ENCODE results near the gene GPRC5D. TPM values are rescaled to one million over a fixed set of nuclear protein-coding genes. Genes with fewer than 3 reads are reported as not detected.

The GPRC5D gene
- total RNA-seq, 1 experiment from 2014 or later = not detected

- peaks cover 70% of the 10 kb centered on the region for H3F3A ChIP-seq (ENCODE audit: insufficient read depth, low read depth)
- no peak overlapping the region for H2AFZ ChIP-seq
- no peak overlapping the region for H3K4me2 ChIP-seq
- 0 out of 2 replicates have a peak, but pooled peaks cover 29% of the 10 kb centered on the region for H3K36me3 ChIP-seq (ENCODE audit: low read depth)
- no peak for DNase-seq
- H3K4me3 ChIP-seq = no peak overlapping the region
- peaks cover 27% of the 10 kb centered on the region for H3K79me2 ChIP-seq (ENCODE audit: low read depth)
- peaks cover 26% of the 10 kb centered on the region for H4K20me1 ChIP-seq (ENCODE audit: insufficient read depth)
- H3K9me2 ChIP-seq (ENCODE audit: insufficient read depth) = no peaks in the 10 kb centered on the region
- TF ChIP-seq CTCF (conservative IDR thresholded peaks at IDR 0.05) (no peak), EZH2 (IDR thresholded peaks at IDR 0.05; ENCODE audit: low read depth) (no peak)
- H3K9me3 ChIP-seq (ENCODE audit: insufficient read depth, low read depth) = no peaks in the 10 kb centered on the region
- intact Hi-C loops (cut with micrococcal nuclease; ENCODE audit: unreplicated experiment) = loop anchor here (5.0 kb wide), 1 partner anchor 292 kb away; no protein-coding TSS in a partner anchor
- POLR2A ChIA-PET (ENCODE audit: unreplicated experiment) = no interaction called here
- no peaks in the 10 kb centered on the region for H3K4me1 ChIP-seq (replicated peaks; ENCODE audit: insufficient read depth)
- peak overlapping the region; percentile 27; the same call in 1 of the 2 replicates for H3K27ac ChIP-seq
- BruUV-seq (replicated peaks) = no TSS peak
- CTCF ChIA-PET = no interaction called here
- no peaks in the 10 kb centered on the region for H3K27me3 ChIP-seq (ENCODE audit: insufficient read depth, low read depth)
These were observed 32.1 kb downstream of the GPRC5D start for GRCh38 chr12:12919666-12920435.

GRCh38 chr12:12918781-12919389 is 33.1 kb downstream of the GPRC5D start:
- intact Hi-C loops (cut with micrococcal nuclease; ENCODE audit: unreplicated experiment) = loop anchor here (5.0 kb wide), 1 partner anchor 293 kb away; no protein-coding TSS in a partner anchor

More at GRCh38 chr12:12918781-12919389, 33.1 kb downstream of the GPRC5D start:
- ChIA-PET CTCF (interaction anchor here (0.6 kb wide), 1 partner anchor 18 kb away, joined by 3 read pairs; no protein-coding TSS in a partner anchor), POLR2A (ENCODE audit: unreplicated experiment) (no interaction called here)
- no peak overlapping the region for H3K4me2 ChIP-seq
- H2AFZ ChIP-seq = no peak overlapping the region
- H3K4me1 ChIP-seq (replicated peaks; ENCODE audit: insufficient read depth) = no peaks in the 10 kb centered on the region
- peak overlapping the region; percentile 27; the same call in 1 of the 2 replicates for H3K27ac ChIP-seq
- DNase-seq = peak in 1 of 2 experiments; percentile 48
- H3K36me3 ChIP-seq (ENCODE audit: low read depth) = peaks cover 36% of the 10 kb centered on the region
- H3K9me3 ChIP-seq (ENCODE audit: insufficient read depth, low read depth) = no peaks in the 10 kb centered on the region
- H3K9me2 ChIP-seq (ENCODE audit: insufficient read depth) = no peaks in the 10 kb centered on the region
- peaks cover 34% of the 10 kb centered on the region for H4K20me1 ChIP-seq (ENCODE audit: insufficient read depth)
- no peak for TF ChIP-seq EZH2 (IDR thresholded peaks at IDR 0.05; ENCODE audit: low read depth)
- TF ChIP-seq CTCF (conservative IDR thresholded peaks at IDR 0.05) = no peak
- peaks cover 79% of the 10 kb centered on the region for H3F3A ChIP-seq (ENCODE audit: insufficient read depth, low read depth)
- H3K27me3 ChIP-seq (ENCODE audit: insufficient read depth, low read depth) = no peaks in the 10 kb centered on the region
- no peak overlapping the region for H3K4me3 ChIP-seq
- no TSS peak for BruUV-seq (replicated peaks)
- H3K79me2 ChIP-seq (ENCODE audit: low read depth) = peaks cover 37% of the 10 kb centered on the region
